Motor neuron (in vitro differentiated cells): ENCODE data around the gene GSTA2. TPM values are rescaled to one million over a fixed set of nuclear protein-coding genes. Genes with fewer than 3 reads are reported as not detected.
A peak's percentile ranks its signal among the peaks of the same experiment; 100 is the strongest.
"Not testable (repeated sequence)": the region's sequence is repeated elsewhere in the genome, so short reads cannot be mapped to it uniquely, and the experiment has no call there.

Experiments
- ATAC-seq, 8 experiments: fragments of 200-7000 bp; cut with Tn5 transposase; replicated peaks in 6 of 8; 2 replicates each; pipeline ENCODE4 v1.8.0; 2021; ENCODE audit warnings: mild to moderate bottlenecking in 8 of 8, moderate library complexity in 8 of 8
- H3K27ac ChIP-seq, 2 donors: fragments of 250-450 bp; sonication (Bioruptor Pico); 2 replicates each; pipeline ENCODE4 v1.9.0; 2021; ENCODE audit warnings: antibody characterized with exemption in 2 of 2, mild to moderate bottlenecking in 2 of 2, moderate library complexity in 1 of 2
- H3K4me1 ChIP-seq, 2 donors: fragments of 250-450 bp; sonication (Bioruptor Pico); replicated peaks in 1 of 2; 2 replicates each; pipeline ENCODE4 v1.6.1; 2021; ENCODE audit warnings: antibody characterized with exemption in 2 of 2, mild to moderate bottlenecking in 2 of 2, moderate library complexity in 1 of 2
- H3K4me3 ChIP-seq, 5 donors: fragments of 250-450 bp; sonication (Bioruptor Pico); 2 replicates each; pipeline ENCODE4 v1.9.0; 2021; ENCODE audit warnings: antibody characterized with exemption in 5 of 5, mild to moderate bottlenecking in 5 of 5, moderate library complexity in 4 of 5
- WGBS, 10 experiments: fragments of 450-650 bp; shearing (Covaris generic); methylation state at CpG; one replicate each; pipeline ENCODE4 v1.0.0; 2022; 5-methylcytosine and 5-hydroxymethylcytosine counted together
- in situ Hi-C, 9 experiments: fragments of 400-800 bp; cut with MboI; loops; one replicate each; pipeline ENCODE4 v1.15.0; 2021; ENCODE audit warnings: low sequenced_read_pairs in 9 of 9, low pct_unique_long_range_greater_than_20kb in 2 of 9; ENCODE audit not compliant: unreplicated experiment in 9 of 9
- total RNA-seq, 8 experiments: library from RNA; unstranded; fragments of 300-600 nt; gene quantifications; 2 replicates each; pipeline versions ENCODE4 v1.2.3 to v1.2.4, GENCODE V29; 2022

The GSTA2 gene
- total RNA-seq, 8 experiments from 2014 or later, result 0.14 TPM; not detected in 7

- no peak overlapping the region for H3K4me3 ChIP-seq
- ATAC-seq, result no peak
- no peak overlapping the region for H3K27ac ChIP-seq
- 4 to 74% (median 52%) methylated on average over 2 to 3 of the region's 3 CpGs; no CpG with 5 or more reads in 1 of the 10 experiments for WGBS, 10 experiments
- in situ Hi-C loops, result no loop called here
- H3K4me1 ChIP-seq, result no peaks in the 10 kb centered on the region
Measured at GRCh38 chr6:52707963-52708680, 55.2 kb downstream of the GSTA2 start.

GRCh38 chr6:52706001-52706400 lies 57.3 kb downstream of the GSTA2 start:
- ATAC-seq, result no peak
- WGBS, 10 experiments, result 67 to 100% (median 100%) methylated on average over 1 to 3 of the region's 3 CpGs; no CpG with 5 or more reads in 2 of the 10 experiments
- in situ Hi-C loops, result no loop called here

GRCh38 chr6:52704781-52705502 lies 58.3 kb downstream of the GSTA2 start:
- 60 to 92% (median 76%) methylated on average over 1 to 6 of the region's 6 CpGs; no CpG with 5 or more reads in 2 of the 10 experiments for WGBS, 10 experiments
- H3K4me1 ChIP-seq, H3K27ac ChIP-seq, in situ Hi-C loops, H3K4me3 ChIP-seq: not testable (repeated sequence)
- peak in 3 of 8 experiments; percentile 26 to 67 (median 62) for ATAC-seq

More at GRCh38 chr6:52706001-52706400, 57.3 kb downstream of the GSTA2 start:
- Histone ChIP-seq H3K4me1 (no peaks in the 10 kb centered on the region), H3K4me3 (no peak overlapping the region), H3K27ac (no peak overlapping the region)

GRCh38 chr6:52704060-52704459 lies 59.2 kb downstream of the GSTA2 start:
- Histone ChIP-seq H3K4me3 (no peak overlapping the region), H3K27ac (no peak overlapping the region), H3K4me1 (no peaks in the 10 kb centered on the region)
- in situ Hi-C loops, result no loop called here
- peak in 2 of 8 experiments; percentile 84 to 87 for ATAC-seq

Other genes with a start within 250 kb of the GSTA2 start
- 10 to 100 TPM in 4 of 8 experiments, 1 to 10 TPM in 4; 1.8 to 38.0 (median 10.7) TPM for gene TRAM2, start 186.4 kb downstream of the GSTA2 start, total RNA-seq
- 10 to 100 TPM; 13.1 to 79.0 (median 59.4) TPM for gene TMEM14A, start 92.4 kb downstream of the GSTA2 start, total RNA-seq
- under 1 TPM in 1 of 8 experiments, not detected in 7; 0.69 TPM for gene GSTA1, start 40.3 kb upstream of the GSTA2 start, total RNA-seq
- gene GSTA5, start 77.3 kb upstream of the GSTA2 start, total RNA-seq, result not detected
- gene GSTA3, start 146.2 kb upstream of the GSTA2 start, total RNA-seq, result not detected
- 100 to 1,000 TPM in 4 of 8 experiments, 10 to 100 TPM in 4; 62.5 to 152 (median 108) TPM for gene GSTA4, start 231.8 kb upstream of the GSTA2 start, total RNA-seq